Vagina (tissue), 2 donors: Measurements from ENCODE around the gene MPZL3. TPM values are rescaled to one million over a fixed set of nuclear protein-coding genes. Genes with fewer than 3 reads are reported as not detected.

Source experiments
- DNase-seq, 2 donors: peaks; one replicate each; pipeline ENCODE4 v3.0.0-alpha.2; 2017; ENCODE audit errors: extremely low spot score in 2 of 2
- H3K27ac ChIP-seq: fragments of 200-600 bp; sonication (generic); one replicate; pipeline ENCODE4 v1.5.1; 2019
- H3K27me3 ChIP-seq: fragments of 200-600 bp; sonication (generic); one replicate; pipeline ENCODE4 v1.5.1; 2019
- H3K36me3 ChIP-seq, 2 donors: fragments of 200-600 bp; sonication (generic); one replicate each; pipeline ENCODE4 v1.5.1; 2017 to 2019
- H3K4me1 ChIP-seq: fragments of 200-600 bp; sonication (generic); one replicate; pipeline ENCODE4 v1.5.1; 2019
- H3K4me3 ChIP-seq, 2 donors: fragments of 200-600 bp; sonication (generic); 1 replicate in 1 of 2; 2 replicates in 1 of 2; pipeline ENCODE4 v1.5.1; 2016 to 2019
- H3K9me3 ChIP-seq: fragments of 200-600 bp; sonication (generic); one replicate; pipeline ENCODE4 v1.5.1; 2019
- POLR2A ChIP-seq, 2 donors: fragments of 450-650 bp; IDR thresholded peaks; one replicate each; pipeline ENCODE4 v1.6.1; 2017; ENCODE audit warnings: antibody characterized with exemption in 2 of 2, mild to moderate bottlenecking in 2 of 2, moderate library complexity in 2 of 2
- POLR2AphosphoS5 ChIP-seq, 2 donors: sonication (generic); formaldehyde crosslinking; IDR thresholded peaks; one replicate each; pipeline ENCODE4 v1.9.0; 2017; ENCODE audit warnings: antibody characterized with exemption in 2 of 2, mild to moderate bottlenecking in 2 of 2, low read depth in 1 of 2; ENCODE audit not compliant: insufficient read depth in 1 of 2
- intact Hi-C: fragments of 100-400 bp; cut with DNase I; formaldehyde crosslinking; loops from one replicate; pipeline ENCODE4 v1.15.1; 2023
- total RNA-seq: library from RNA; depleted of rRNA; stranded (reverse); fragments of >200 nt; gene quantifications from one replicate; pipeline ENCODE4 v1.2.3, GENCODE V29; 2016
- TF ChIP-seq, protein P1 (sequence below), 3 experiments: fragments of 450-650 bp in 2 of 3; fragments of 200-600 bp in 1 of 3; sonication (generic) in 1 of 3; IDR thresholded peaks; one replicate each; pipeline ENCODE4 v1.5.1; 2017 to 2019; ENCODE audit warnings: antibody characterized with exemption in 3 of 3, mild to moderate bottlenecking in 2 of 3, moderate library complexity in 2 of 3

MPZL3 gene
- total RNA-seq, 1 donor from 2014 or later: 9.1 TPM

DNA sequence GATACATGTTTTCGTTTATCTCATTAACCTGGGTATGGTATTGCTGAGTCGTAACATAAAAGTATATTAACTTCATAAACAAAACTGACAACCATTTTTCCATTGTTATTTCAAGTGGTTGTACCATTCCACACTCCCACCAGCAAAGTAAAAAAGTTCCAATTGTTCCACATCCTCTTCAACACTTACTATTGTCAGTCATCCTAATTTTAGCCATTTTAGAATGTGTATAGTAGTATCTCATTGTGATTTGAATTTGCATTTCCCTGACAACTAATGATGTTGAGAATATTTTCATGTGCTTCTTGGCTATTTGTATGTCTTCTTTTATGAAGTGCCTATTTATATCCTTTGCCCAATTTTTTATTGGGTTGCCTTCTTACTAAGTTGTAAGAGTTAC lies 41.9 kb upstream of the MPZL3 start:
- no peaks in the 10 kb centered on the region for H3K36me3 ChIP-seq
- no peak overlapping the region for H3K27ac ChIP-seq
- intact Hi-C loops: no loop called here
- no peak for DNase-seq
- TF ChIP-seq POLR2A (IDR thresholded peaks at IDR 0.05) (no peak), POLR2AphosphoS5 (IDR thresholded peaks at IDR 0.05; ENCODE audit: insufficient read depth in 1 of 2, low read depth in 1 of 2) (no peak)
- TF ChIP-seq, protein P1, sequence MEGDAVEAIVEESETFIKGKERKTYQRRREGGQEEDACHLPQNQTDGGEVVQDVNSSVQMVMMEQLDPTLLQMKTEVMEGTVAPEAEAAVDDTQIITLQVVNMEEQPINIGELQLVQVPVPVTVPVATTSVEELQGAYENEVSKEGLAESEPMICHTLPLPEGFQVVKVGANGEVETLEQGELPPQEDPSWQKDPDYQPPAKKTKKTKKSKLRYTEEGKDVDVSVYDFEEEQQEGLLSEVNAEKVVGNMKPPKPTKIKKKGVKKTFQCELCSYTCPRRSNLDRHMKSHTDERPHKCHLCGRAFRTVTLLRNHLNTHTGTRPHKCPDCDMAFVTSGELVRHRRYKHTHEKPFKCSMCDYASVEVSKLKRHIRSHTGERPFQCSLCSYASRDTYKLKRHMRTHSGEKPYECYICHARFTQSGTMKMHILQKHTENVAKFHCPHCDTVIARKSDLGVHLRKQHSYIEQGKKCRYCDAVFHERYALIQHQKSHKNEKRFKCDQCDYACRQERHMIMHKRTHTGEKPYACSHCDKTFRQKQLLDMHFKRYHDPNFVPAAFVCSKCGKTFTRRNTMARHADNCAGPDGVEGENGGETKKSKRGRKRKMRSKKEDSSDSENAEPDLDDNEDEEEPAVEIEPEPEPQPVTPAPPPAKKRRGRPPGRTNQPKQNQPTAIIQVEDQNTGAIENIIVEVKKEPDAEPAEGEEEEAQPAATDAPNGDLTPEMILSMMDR (IDR thresholded peaks at IDR 0.05): no peak
- H3K9me3 ChIP-seq: no peaks in the 10 kb centered on the region
- H3K27me3 ChIP-seq: no peaks in the 10 kb centered on the region
- H3K4me3 ChIP-seq: no peak overlapping the region
- H3K4me1 ChIP-seq: peaks cover 6% of the 10 kb centered on the region

DNA sequence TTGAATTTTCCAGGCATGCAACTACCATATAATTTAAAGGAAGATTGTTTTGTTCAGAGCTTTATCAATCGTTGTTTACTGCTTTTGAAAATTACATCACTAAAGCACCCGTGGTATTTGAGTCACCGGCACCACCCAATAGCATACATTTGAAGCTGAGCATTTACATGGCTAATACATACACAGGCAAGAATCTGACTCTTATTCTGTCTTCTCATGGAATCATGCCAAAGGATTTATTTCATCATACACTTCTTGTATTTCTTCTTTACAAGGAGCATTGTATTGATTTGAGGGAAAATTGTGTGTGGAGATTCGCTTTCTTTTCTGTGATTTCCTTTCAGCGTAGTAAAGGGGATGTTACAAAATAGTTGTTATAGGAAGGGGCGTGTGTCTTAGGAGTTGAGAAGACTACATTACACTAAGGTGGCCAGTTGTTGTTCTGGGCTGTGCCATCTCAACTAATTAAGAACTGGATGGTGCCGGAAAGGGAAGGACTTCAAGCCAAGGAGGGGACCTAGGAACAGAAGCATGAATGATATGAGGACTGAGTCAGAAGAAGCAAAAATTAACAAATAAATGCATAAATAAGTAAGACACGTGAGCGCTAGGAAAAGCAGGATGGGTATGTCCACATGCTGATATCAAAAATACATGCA lies 39.4 kb upstream of the MPZL3 start:
- DNase-seq: no peak
- H3K27ac ChIP-seq: no peak overlapping the region
- H3K4me3 ChIP-seq: no peak overlapping the region
- H3K36me3 ChIP-seq: no peaks in the 10 kb centered on the region
- intact Hi-C loops: no loop called here
- TF ChIP-seq, protein P1 (IDR thresholded peaks at IDR 0.05): no peak
- TF ChIP-seq POLR2A (IDR thresholded peaks at IDR 0.05) (no peak), POLR2AphosphoS5 (IDR thresholded peaks at IDR 0.05; ENCODE audit: insufficient read depth in 1 of 2, low read depth in 1 of 2) (no peak)
- no peaks in the 10 kb centered on the region for H3K27me3 ChIP-seq
- peaks cover 18% of the 10 kb centered on the region for H3K4me1 ChIP-seq
- no peaks in the 10 kb centered on the region for H3K9me3 ChIP-seq

DNA sequence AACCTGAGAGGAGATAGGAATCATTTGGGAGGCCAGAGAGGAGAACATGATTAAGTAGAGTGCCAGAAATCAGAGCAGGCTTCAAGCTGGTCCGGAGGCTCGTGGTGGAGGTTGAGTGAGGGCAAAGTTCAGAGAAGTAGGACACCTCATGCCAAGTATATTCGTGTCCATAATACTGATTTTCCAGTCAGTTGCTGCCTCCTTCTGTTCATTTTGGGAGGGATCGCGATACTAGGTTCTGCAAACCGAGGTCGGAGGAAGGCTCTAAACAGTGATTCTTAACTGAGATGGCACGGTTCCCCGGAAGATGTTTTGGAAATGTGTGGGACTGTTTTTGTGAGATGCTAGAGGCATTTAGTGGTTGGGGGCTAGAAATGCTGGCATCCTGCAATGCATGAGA lies 38.8 kb upstream of the MPZL3 start:
- H3K27me3 ChIP-seq: no peaks in the 10 kb centered on the region
- H3K4me3 ChIP-seq: no peak overlapping the region
- no peaks in the 10 kb centered on the region for H3K9me3 ChIP-seq
- H3K4me1 ChIP-seq: peaks cover 20% of the 10 kb centered on the region
- DNase-seq: no peak
- TF ChIP-seq, protein P1 (IDR thresholded peaks at IDR 0.05): peak in 1 of 3 experiments; percentile 31
- no peak for TF ChIP-seq POLR2A (IDR thresholded peaks at IDR 0.05)
- no peaks in the 10 kb centered on the region for H3K36me3 ChIP-seq
- H3K27ac ChIP-seq: no peak overlapping the region
- intact Hi-C loops: no loop called here

DNA sequence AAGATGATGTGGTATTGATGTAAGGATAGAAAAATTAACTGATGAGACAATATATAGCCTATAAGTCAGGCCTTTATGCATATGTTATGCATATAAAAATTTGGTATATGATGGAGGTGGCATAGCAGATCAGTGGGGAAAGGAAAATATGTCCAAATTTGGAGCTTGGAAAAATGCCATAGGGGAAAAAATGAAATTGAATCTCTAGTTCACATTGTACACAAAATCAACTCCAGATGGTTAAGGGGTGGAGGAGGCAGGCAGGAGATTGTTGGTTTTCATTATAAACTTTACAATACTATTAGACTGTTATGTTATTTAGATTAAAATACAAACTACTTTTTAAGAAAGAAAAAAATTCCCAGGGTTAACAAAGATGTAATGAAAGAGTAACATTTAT lies 37.2 kb upstream of the MPZL3 start:
- H3K9me3 ChIP-seq: no peaks in the 10 kb centered on the region
- DNase-seq: no peak
- no peak overlapping the region for H3K4me3 ChIP-seq
- H3K27me3 ChIP-seq: no peaks in the 10 kb centered on the region
- no peak overlapping the region for H3K27ac ChIP-seq
- H3K36me3 ChIP-seq: no peaks in the 10 kb centered on the region
- TF ChIP-seq, protein P1 (IDR thresholded peaks at IDR 0.05): no peak
- TF ChIP-seq POLR2AphosphoS5 (IDR thresholded peaks at IDR 0.05; ENCODE audit: insufficient read depth in 1 of 2, low read depth in 1 of 2) (no peak), POLR2A (IDR thresholded peaks at IDR 0.05) (no peak)
- H3K4me1 ChIP-seq: peaks cover 20% of the 10 kb centered on the region
- intact Hi-C loops: no loop called here

DNA sequence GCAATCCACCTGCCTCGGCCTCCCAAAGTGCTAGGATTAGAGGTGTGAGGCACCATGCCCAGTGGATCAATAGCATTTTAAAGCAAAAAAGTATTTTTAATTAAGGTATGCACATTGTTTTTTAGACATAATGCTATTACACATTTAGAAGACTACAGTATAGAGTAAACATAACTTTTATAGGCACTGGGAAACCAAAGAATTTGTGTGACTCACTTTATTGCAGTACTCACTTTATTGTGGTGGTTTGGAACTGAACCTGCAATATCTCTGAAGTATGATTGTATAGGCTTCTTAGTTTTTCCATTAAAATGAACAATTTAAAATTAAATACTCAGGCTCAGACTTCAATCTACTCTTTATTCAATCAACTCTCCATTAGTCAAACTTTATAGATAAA lies 34.8 kb upstream of the MPZL3 start:
- H3K4me1 ChIP-seq: peaks cover 20% of the 10 kb centered on the region
- H3K4me3 ChIP-seq: no peak overlapping the region
- no peak for DNase-seq
- no peaks in the 10 kb centered on the region for H3K27me3 ChIP-seq
- intact Hi-C loops: no loop called here
- H3K9me3 ChIP-seq: no peaks in the 10 kb centered on the region
- no peaks in the 10 kb centered on the region for H3K36me3 ChIP-seq
- no peak overlapping the region for H3K27ac ChIP-seq
- peak in 1 of 2 donors; percentile 67 for TF ChIP-seq POLR2AphosphoS5 (IDR thresholded peaks at IDR 0.05; ENCODE audit: insufficient read depth in 1 of 2, low read depth in 1 of 2)
- TF ChIP-seq, protein P1 (IDR thresholded peaks at IDR 0.05): no peak
